K562 (cell line): Measurements from ENCODE around the gene YOD1. TPM values are rescaled to one million over a fixed set of nuclear protein-coding genes. Genes with fewer than 3 reads are reported as not detected.

ENCODE experiments used
- CBX2 ChIP-seq: fragments of 200-600 bp; sonication (generic); IDR thresholded peaks from one replicate; pipeline ENCODE4 v1.6.1; 2012; ENCODE audit warnings: mild to moderate bottlenecking, low read length, inconsistent platforms; ENCODE audit not compliant: insufficient read depth, poor library complexity, severe bottlenecking
- CCAR2 ChIP-seq: fragments of 200-400 bp; formaldehyde crosslinking; IDR thresholded peaks from 2 replicates; pipeline ENCODE4 v1.6.1; 2017; ENCODE audit warnings: mild to moderate bottlenecking, low read depth, low read length
- CLOCK ChIP-seq: fragments of 250-450 bp; sonication (Bioruptor Pico); IDR thresholded peaks from 2 replicates; pipeline ENCODE4 v1.4.0; 2020; ENCODE audit warnings: mild to moderate bottlenecking, moderate library complexity, borderline replicate concordance
- DPF2 ChIP-seq: fragments of 450-650 bp; IDR thresholded peaks from 2 replicates; pipeline ENCODE4 v1.6.1; 2016
- ETV6 ChIP-seq, 3 experiments: fragments of 150-350 bp in 1 of 3; sonication (generic) in 1 of 3; formaldehyde crosslinking in 1 of 3; IDR thresholded peaks; 2 replicates each; pipeline versions ENCODE4 v1.6.1 to v1.8.0; 2014 to 2022; ENCODE audit warnings: borderline replicate concordance in 2 of 3, low read depth in 2 of 3, antibody characterized with exemption in 1 of 3, low read length in 1 of 3, mild to moderate bottlenecking in 1 of 3, missing genetic modification reagents in 1 of 3
- HDGF ChIP-seq: fragments of 450-650 bp; IDR thresholded peaks from 2 replicates; pipeline ENCODE4 v1.6.1; 2016
- MEF2D ChIP-seq: conservative IDR thresholded peaks from 2 replicates; pipeline ENCODE4 v1.6.1; 2016; ENCODE audit warnings: low read depth, missing genetic modification characterization, missing compliant biosample characterization
- NR3C1 ChIP-seq: sonication (generic); formaldehyde crosslinking; IDR thresholded peaks from 2 replicates; pipeline ENCODE4 v1.8.1; 2022; ENCODE audit warnings: missing genetic modification reagents
- PPARD ChIP-seq: fragments of 250-450 bp; sonication (Bioruptor Pico); IDR thresholded peaks from 2 replicates; pipeline ENCODE4 v1.8.0; 2022; ENCODE audit warnings: inconsistent platforms, mild to moderate bottlenecking, moderate library complexity
- SAFB2 ChIP-seq: fragments of 200-400 bp; formaldehyde crosslinking; IDR thresholded peaks from 2 replicates; pipeline ENCODE4 v1.6.1; 2018; ENCODE audit warnings: borderline replicate concordance, low read length, low read depth, moderate library complexity; ENCODE audit not compliant: severe bottlenecking
- SMAD2 ChIP-seq: fragments of 150-350 bp; IDR thresholded peaks from 2 replicates; pipeline ENCODE4 v1.6.1; 2014; ENCODE audit warnings: low read depth, mild to moderate bottlenecking, low read length
- SOX6 ChIP-seq: fragments of 450-650 bp; IDR thresholded peaks from 2 replicates; pipeline ENCODE4 v1.6.1; 2014; ENCODE audit warnings: mild to moderate bottlenecking
- SRSF3 ChIP-seq: fragments of 200-400 bp; formaldehyde crosslinking; IDR thresholded peaks from 2 replicates; pipeline ENCODE4 v1.6.1; 2016; ENCODE audit warnings: mild to moderate bottlenecking, low read length, moderate library complexity; ENCODE audit not compliant: insufficient read depth
- VEZF1 ChIP-seq: fragments of 200-800 bp; sonication (Bioruptor generic); IDR thresholded peaks from 2 replicates; pipeline ENCODE4 v1.6.1; 2017; ENCODE audit warnings: missing genetic modification characterization, missing compliant biosample characterization
- XRCC5 ChIP-seq: fragments of 200-400 bp; formaldehyde crosslinking; IDR thresholded peaks from 2 replicates; pipeline ENCODE4 v1.6.1; 2017; ENCODE audit warnings: low read depth, mild to moderate bottlenecking, low read length
- YBX1 ChIP-seq: fragments of 450-650 bp; IDR thresholded peaks from 2 replicates; pipeline ENCODE4 v1.7.1; 2016; ENCODE audit warnings: mild to moderate bottlenecking
- ZBTB49 ChIP-seq: sonication (generic); formaldehyde crosslinking; IDR thresholded peaks from 2 replicates; pipeline ENCODE4 v1.8.0; 2022; ENCODE audit warnings: missing genetic modification reagents, mild to moderate bottlenecking, borderline replicate concordance
- ZC3H8 ChIP-seq: fragments of 450-650 bp; IDR thresholded peaks from 2 replicates; pipeline ENCODE4 v1.6.1; 2017
- ZFX ChIP-seq: sonication (generic); formaldehyde crosslinking; IDR thresholded peaks from 2 replicates; pipeline ENCODE4 v1.8.0; 2022; ENCODE audit warnings: mild to moderate bottlenecking, missing genetic modification reagents, moderate library complexity
- ZNF699 ChIP-seq: fragments of 250-450 bp; sonication (Bioruptor Pico); IDR thresholded peaks from 2 replicates; pipeline ENCODE4 v1.8.0; 2021; ENCODE audit warnings: mild to moderate bottlenecking, moderate library complexity; ENCODE audit not compliant: insufficient replicate concordance
- polyA plus RNA-seq, 8 experiments: library from polyadenylated mRNA; depleted of rRNA in 4 of 8; stranded (reverse) in 5 of 8; unstranded in 3 of 8; fragments of >200 nt; fragmentation: Nextera tagmentation in 2 of 8; fragmentation: Illumina TruSeq in 1 of 8; extraction: Ambion mirVana in 2 of 8; extraction: Trizol in 1 of 8; gene quantifications; 2 replicates each; pipeline versions ENCODE4 v1.2.1 to v1.2.3, GENCODE V29; 2011 to 2014; ENCODE audit warnings: inconsistent platforms in 1 of 8, missing spikeins in 1 of 8
- total RNA-seq, 7 experiments: library from RNA; depleted of rRNA in 6 of 7; stranded (reverse); fragments of >200 nt in 6 of 7; fragmentation: Illumina TruSeq in 2 of 7; extraction: Trizol in 2 of 7; gene quantifications; 2 replicates each; pipeline versions ENCODE4 v1.2.1 to v1.2.3, GENCODE V29; 2011 to 2021; ENCODE audit warnings: low replicate concordance in 1 of 7

YOD1 gene
- total and polyA plus RNA-seq, 9 of the 15 experiments (the other 6 are each of a cell fraction or from before 2014, with no cell fraction given) = 18.2 to 78.1 (median 46.9) TPM

GRCh38 chr1:207024202-207025145, 26.5 kb downstream of the YOD1 start (continued):
- no peak for TF ChIP-seq ZBTB49
- peak; percentile 97 for TF ChIP-seq MEF2D (tag)
- TF ChIP-seq DPF2 = peak; percentile 100
- no peak for TF ChIP-seq SAFB2
- no peak for TF ChIP-seq NR3C1 (CRISPR knock-in tag)
- peak in 1 of 2 experiments; percentile 17; a peak in 1 of 4 replicates for TF ChIP-seq ETV6 (IDR thresholded peaks at IDR 0.05; ENCODE audit: borderline replicate concordance in 1 of 2, low read depth in 2 of 2, low read length in 1 of 2)
- no peak for TF ChIP-seq ETV6 (CRISPR knock-in tag; IDR thresholded peaks at IDR 0.05; ENCODE audit: borderline replicate concordance)
- 0 out of 2 replicates have a peak, but pooled peaks have one; percentile 91 for TF ChIP-seq CCAR2
- TF ChIP-seq HDGF = no peak; the same call in none of the 2 replicates
- no peak for TF ChIP-seq ZC3H8
- no peak for TF ChIP-seq CBX2
- peak; percentile 95 for TF ChIP-seq CLOCK
- TF ChIP-seq YBX1 = 0 out of 2 replicates have a peak, but pooled peaks have one; percentile 72
- no peak for TF ChIP-seq SRSF3
- TF ChIP-seq SMAD2 = no peak
- TF ChIP-seq VEZF1 (CRISPR knock-in tag) = peak; percentile 93
- peak; percentile 78 for TF ChIP-seq ZFX (CRISPR knock-in tag)
- TF ChIP-seq ZNF699 (CRISPR knock-in tag) = peak; percentile 92
- TF ChIP-seq PPARD (CRISPR knock-in tag) = peak; percentile 59
- TF ChIP-seq XRCC5 = 0 out of 2 replicates have a peak, but pooled peaks have one; percentile 18
- TF ChIP-seq SOX6 = peak; percentile 98
